Prostate gland (tissue), 2 donors: ENCODE results near the gene DACT3. TPM values are rescaled to one million over a fixed set of nuclear protein-coding genes. Genes with fewer than 3 reads are reported as not detected.

Experiments
- DNase-seq: peaks from one replicate; pipeline ENCODE4 v3.0.0-alpha.2; 2019; ENCODE audit warnings: low spot score
- H3K27ac ChIP-seq, 2 donors: fragments of 200-600 bp; sonication (generic); 2 replicates each; pipeline ENCODE4 v1.5.1; 2017 to 2019
- H3K27me3 ChIP-seq: fragments of 200-600 bp; sonication (generic); replicated peaks from 2 replicates; pipeline ENCODE4 v1.5.1; 2019; ENCODE audit not compliant: insufficient read depth
- H3K36me3 ChIP-seq, 2 donors: fragments of 200-600 bp; sonication (generic); 1 replicate in 1 of 2; 2 replicates in 1 of 2; pipeline versions ENCODE4 v1.5.1 to v1.8.1; 2017 to 2019
- H3K4me1 ChIP-seq: fragments of 200-600 bp; sonication (generic); replicated peaks from 2 replicates; pipeline ENCODE4 v1.5.1; 2019
- H3K4me3 ChIP-seq, 2 donors: fragments of 200-600 bp; sonication (generic); 2 replicates each; pipeline ENCODE4 v1.5.1; 2017 to 2019
- H3K9me3 ChIP-seq: fragments of 200-600 bp; sonication (generic); 2 replicates; pipeline ENCODE4 v1.5.1; 2017
- CTCF ChIP-seq, 4 experiments: fragments of 200-600 bp in 2 of 4; fragments of 450-650 bp in 2 of 4; sonication (generic) in 2 of 4; IDR thresholded peaks; 1 replicate in 3 of 4; 2 replicates in 1 of 4; pipeline ENCODE4 v1.5.1; 2016 to 2019; ENCODE audit warnings: antibody characterized with exemption in 4 of 4, mild to moderate bottlenecking in 2 of 4, moderate library complexity in 2 of 4
- POLR2A ChIP-seq: fragments of 450-650 bp; IDR thresholded peaks from one replicate; pipeline ENCODE4 v1.6.1; 2016; ENCODE audit warnings: antibody characterized with exemption, mild to moderate bottlenecking
- POLR2AphosphoS5 ChIP-seq: sonication (generic); formaldehyde crosslinking; IDR thresholded peaks from one replicate; pipeline ENCODE4 v1.6.1; 2017; ENCODE audit warnings: antibody characterized with exemption
- WGBS: methylation state at CpG from one replicate; pipeline ENCODE4 v1.1.5; 2018; 5-methylcytosine and 5-hydroxymethylcytosine counted together
- intact Hi-C: fragments of 100-400 bp; cut with DNase I; formaldehyde crosslinking; loops from one replicate; pipeline ENCODE4 v1.14.2; 2022
- total RNA-seq, 2 donors: library from RNA; depleted of rRNA; stranded (reverse); fragments of >200 nt; gene quantifications; one replicate each; pipeline ENCODE4 v1.1.0, GENCODE V29; 2016

Gene DACT3
- total RNA-seq, 2 donors from 2014 or later = 8.6 to 28.1 TPM

- H3K4me1 ChIP-seq = no peaks in the 10 kb centered on the region
- H3K27me3 ChIP-seq = no peaks in the 10 kb centered on the region
- intact Hi-C loops = no loop called here
- no peaks in the 10 kb centered on the region for H3K36me3 ChIP-seq
- DNase-seq = no peak
- 56% methylated on average over 7 of the region's 7 CpGs for WGBS
- TF ChIP-seq POLR2AphosphoS5 = no peak
- no peak for TF ChIP-seq CTCF (IDR thresholded peaks at IDR 0.05)
- no peak for TF ChIP-seq POLR2A
- H3K4me3 ChIP-seq = no peak overlapping the region
- no peaks in the 10 kb centered on the region for H3K9me3 ChIP-seq
- no peak overlapping the region for H3K27ac ChIP-seq
Observed at GRCh38 chr19:46622118-46622446, 38.9 kb downstream of the DACT3 start.

GRCh38 chr19:46621191-46622117, 39.5 kb downstream of the DACT3 start:
- no peak overlapping the region for H3K4me3 ChIP-seq
- H3K27me3 ChIP-seq = no peaks in the 10 kb centered on the region
- intact Hi-C loops = no loop called here
- no peaks in the 10 kb centered on the region for H3K36me3 ChIP-seq
- H3K9me3 ChIP-seq = no peaks in the 10 kb centered on the region
- DNase-seq = no peak
- no peak for TF ChIP-seq POLR2A
- WGBS = 75% methylated on average over 32 of the region's 32 CpGs
- H3K27ac ChIP-seq = peak overlapping the region in 1 of 2 donors; percentile 7
- no peaks in the 10 kb centered on the region for H3K4me1 ChIP-seq

- WGBS = 53% methylated on average over 6 of the region's 6 CpGs
Observed at GRCh38 chr19:46620716-46621115, 40.3 kb downstream of the DACT3 start.

GRCh38 chr19:46620267-46620666, 40.7 kb downstream of the DACT3 start:
- DNase-seq = no peak
- H3K9me3 ChIP-seq = no peaks in the 10 kb centered on the region
- no peaks in the 10 kb centered on the region for H3K27me3 ChIP-seq
- intact Hi-C loops = no loop called here
- H3K4me3 ChIP-seq = no peak overlapping the region
- no peaks in the 10 kb centered on the region for H3K4me1 ChIP-seq
- 87% methylated on average over 3 of the region's 3 CpGs for WGBS
- H3K27ac ChIP-seq = no peak overlapping the region
- TF ChIP-seq CTCF (IDR thresholded peaks at IDR 0.05) (no peak), POLR2A (no peak), POLR2AphosphoS5 (no peak)
- no peaks in the 10 kb centered on the region for H3K36me3 ChIP-seq

More at GRCh38 chr19:46620716-46621115, 40.3 kb downstream of the DACT3 start:
- intact Hi-C loops = no loop called here
- H3K27me3 ChIP-seq = no peaks in the 10 kb centered on the region
- H3K36me3 ChIP-seq = no peaks in the 10 kb centered on the region
- DNase-seq = no peak
- no peaks in the 10 kb centered on the region for H3K4me1 ChIP-seq
- TF ChIP-seq POLR2A (no peak), POLR2AphosphoS5 (no peak), CTCF (IDR thresholded peaks at IDR 0.05) (no peak)
- H3K4me3 ChIP-seq = no peak overlapping the region
- no peaks in the 10 kb centered on the region for H3K9me3 ChIP-seq
- peak overlapping the region in 1 of 2 donors; percentile 7 for H3K27ac ChIP-seq

GRCh38 chr19:46618670-46619231, 42.2 kb downstream of the DACT3 start:
- Histone ChIP-seq H3K36me3 (no peaks in the 10 kb centered on the region), H3K27me3 (no peaks in the 10 kb centered on the region), H3K9me3 (no peaks in the 10 kb centered on the region), H3K27ac (no peak overlapping the region), H3K4me1 (no peaks in the 10 kb centered on the region), H3K4me3 (no peak overlapping the region)
- intact Hi-C loops = no loop called here
- TF ChIP-seq POLR2A = no peak
- no peak for TF ChIP-seq CTCF (IDR thresholded peaks at IDR 0.05)
- peak; percentile 48 for TF ChIP-seq POLR2AphosphoS5
- DNase-seq = no peak
- 34% methylated on average over 9 of the region's 9 CpGs for WGBS
